ENCODE results near the gene MON1A. TPM values are rescaled to one million over a fixed set of nuclear protein-coding genes. Genes with fewer than 3 reads are reported as not detected.
A peak's percentile ranks its signal among the peaks of the same experiment; 100 is the strongest.

The MON1A gene
- total RNA-seq, 2 donors from 2014 or later, result 7.8 to 12.0 TPM

DNA sequence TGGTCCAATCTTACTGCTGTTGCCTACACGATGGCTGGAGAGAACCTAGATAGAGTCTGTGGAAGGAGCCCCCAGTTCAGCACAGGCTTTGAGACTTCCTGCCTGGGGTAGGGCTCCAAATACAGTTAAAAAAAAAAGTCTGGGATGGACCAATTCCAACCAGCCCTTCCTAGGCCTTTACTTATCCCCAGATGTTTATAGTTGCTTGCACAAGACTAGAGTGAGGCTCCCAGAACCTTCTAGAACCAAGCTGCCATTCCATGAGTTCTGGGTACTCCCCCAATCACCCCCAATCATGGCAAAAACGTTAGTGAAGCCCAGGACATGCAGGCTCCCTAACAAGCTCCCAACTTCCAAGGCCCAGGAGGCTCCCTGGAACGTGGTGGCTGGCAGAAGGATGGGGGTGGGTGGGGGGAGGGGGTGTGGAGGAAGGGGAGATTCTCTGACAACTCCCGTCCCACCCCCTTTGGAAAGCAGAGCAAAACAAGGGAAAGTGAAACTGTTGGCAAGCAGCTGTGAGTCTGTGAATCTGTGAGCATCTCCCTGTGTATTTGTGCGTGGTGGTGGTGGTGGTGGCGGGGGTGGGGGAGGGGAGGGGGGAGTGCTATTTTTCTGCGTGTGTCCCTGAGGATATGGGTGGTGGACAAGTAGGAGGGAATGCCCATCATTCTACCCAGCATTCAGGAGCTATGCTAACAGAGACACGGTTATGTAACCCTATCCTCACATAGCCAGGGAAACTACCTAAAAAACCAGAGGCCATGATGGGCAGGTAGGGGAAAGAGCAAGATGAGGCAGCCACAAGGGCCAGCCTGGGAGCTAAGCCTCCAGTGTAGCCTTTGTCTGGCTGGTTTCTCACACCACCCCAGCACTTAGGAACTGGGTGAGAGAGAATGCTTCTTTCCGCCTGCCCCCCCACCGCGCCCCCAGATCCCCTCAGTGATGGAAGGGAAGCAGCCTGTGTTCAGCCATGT lies 28.0 kb downstream of the MON1A start:
- intact Hi-C loops (cut with DNase I), result no loop called here
- H3K9me3 ChIP-seq, result no peaks in the 10 kb centered on the region
- H3K4me1 ChIP-seq (replicated peaks), result peaks cover 6% of the 10 kb centered on the region
- no peak overlapping the region for H3K4me3 ChIP-seq
- H3K27me3 ChIP-seq (replicated peaks; ENCODE audit: insufficient read depth), result no peaks in the 10 kb centered on the region
- 49% methylated on average over 11 of the region's 11 CpGs for WGBS
- H3K27ac ChIP-seq, result peak overlapping the region; percentile 45 to 55
- DNase-seq (ENCODE audit: low spot score), result no peak
- TF ChIP-seq CTCF (IDR thresholded peaks at IDR 0.05) (no peak), POLR2A (IDR thresholded peaks at IDR 0.05) (no peak), POLR2AphosphoS5 (IDR thresholded peaks at IDR 0.05) (no peak)
- H3K36me3 ChIP-seq, result no peaks in the 10 kb centered on the region

DNA sequence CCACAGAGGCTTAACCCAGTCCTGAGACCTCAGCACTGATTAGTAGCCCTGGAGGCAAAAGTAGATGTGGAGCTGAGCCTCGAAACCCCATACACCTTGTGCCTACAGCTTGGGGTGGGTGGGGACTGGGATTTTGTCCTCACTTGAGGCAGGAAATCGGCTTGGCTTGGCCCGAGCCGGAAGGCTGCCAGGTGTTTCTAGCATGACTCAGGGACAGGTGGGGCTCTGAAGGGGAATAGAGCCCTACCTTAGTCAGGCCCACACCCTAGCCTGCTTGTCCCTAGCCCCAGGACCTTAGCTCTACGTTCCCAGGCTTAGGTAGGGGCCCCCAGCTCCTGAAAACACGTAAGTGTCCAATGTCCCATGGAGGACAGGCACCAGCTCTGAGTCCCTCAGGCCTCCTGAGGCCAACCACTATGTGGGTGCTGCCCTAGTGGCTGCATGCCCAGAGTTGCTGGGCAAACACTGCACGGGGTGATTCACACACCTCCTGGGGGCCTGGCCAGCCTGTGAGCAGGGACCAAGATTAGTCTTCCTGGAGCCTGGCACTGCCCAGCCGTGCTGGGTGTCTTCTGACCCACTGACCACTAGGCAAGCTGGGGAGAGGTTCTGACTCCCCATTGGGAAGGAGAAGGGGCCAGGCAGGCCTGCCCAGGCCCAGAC lies 29.0 kb downstream of the MON1A start:
- WGBS, result 48% methylated on average over 8 of the region's 8 CpGs
- Histone ChIP-seq H3K27me3 (replicated peaks; ENCODE audit: insufficient read depth) (no peaks in the 10 kb centered on the region), H3K27ac (peak overlapping the region; percentile 45 to 55), H3K4me3 (no peak overlapping the region), H3K4me1 (replicated peaks) (peaks cover 4% of the 10 kb centered on the region), H3K9me3 (no peaks in the 10 kb centered on the region), H3K36me3 (no peaks in the 10 kb centered on the region)
- TF ChIP-seq POLR2A (IDR thresholded peaks at IDR 0.05) (no peak), POLR2AphosphoS5 (IDR thresholded peaks at IDR 0.05) (peak; percentile 56), CTCF (IDR thresholded peaks at IDR 0.05) (peak in 1 of 4 experiments; percentile 16)
- intact Hi-C loops (cut with DNase I), result no loop called here
- peak; percentile 73 for DNase-seq (ENCODE audit: low spot score)

GRCh38 chr3:49899815-49900214 lies 29.8 kb downstream of the MON1A start:
- H3K36me3 ChIP-seq, result no peaks in the 10 kb centered on the region
- intact Hi-C loops (cut with DNase I), result no loop called here
- TF ChIP-seq POLR2AphosphoS5 (IDR thresholded peaks at IDR 0.05) (no peak), POLR2A (IDR thresholded peaks at IDR 0.05) (no peak), CTCF (IDR thresholded peaks at IDR 0.05) (no peak)
- H3K4me3 ChIP-seq, result no peak overlapping the region
- no peak overlapping the region for H3K27ac ChIP-seq
- 83% methylated on average over 5 of the region's 5 CpGs for WGBS
- no peaks in the 10 kb centered on the region for H3K27me3 ChIP-seq (replicated peaks; ENCODE audit: insufficient read depth)
- H3K9me3 ChIP-seq, result no peaks in the 10 kb centered on the region
- peaks cover 4% of the 10 kb centered on the region for H3K4me1 ChIP-seq (replicated peaks)
- no peak for DNase-seq (ENCODE audit: low spot score)

GRCh38 chr3:49898991-49899390 lies 30.6 kb downstream of the MON1A start:
- intact Hi-C loops (cut with DNase I), result no loop called here
- WGBS, result 86% methylated on average over 6 of the region's 6 CpGs
- H3K27me3 ChIP-seq (replicated peaks; ENCODE audit: insufficient read depth), result no peaks in the 10 kb centered on the region
- no peak for DNase-seq (ENCODE audit: low spot score)
- no peak overlapping the region for H3K4me3 ChIP-seq
- TF ChIP-seq POLR2AphosphoS5 (IDR thresholded peaks at IDR 0.05), result no peak
- TF ChIP-seq CTCF (IDR thresholded peaks at IDR 0.05), result no peak
- TF ChIP-seq POLR2A (IDR thresholded peaks at IDR 0.05), result no peak
- H3K36me3 ChIP-seq, result no peaks in the 10 kb centered on the region
- H3K27ac ChIP-seq, result no peak overlapping the region
- no peaks in the 10 kb centered on the region for H3K9me3 ChIP-seq
- H3K4me1 ChIP-seq (replicated peaks), result peaks cover 4% of the 10 kb centered on the region
